Measurements from ENCODE around the gene TCF12.

Gene TCF12

DNA sequence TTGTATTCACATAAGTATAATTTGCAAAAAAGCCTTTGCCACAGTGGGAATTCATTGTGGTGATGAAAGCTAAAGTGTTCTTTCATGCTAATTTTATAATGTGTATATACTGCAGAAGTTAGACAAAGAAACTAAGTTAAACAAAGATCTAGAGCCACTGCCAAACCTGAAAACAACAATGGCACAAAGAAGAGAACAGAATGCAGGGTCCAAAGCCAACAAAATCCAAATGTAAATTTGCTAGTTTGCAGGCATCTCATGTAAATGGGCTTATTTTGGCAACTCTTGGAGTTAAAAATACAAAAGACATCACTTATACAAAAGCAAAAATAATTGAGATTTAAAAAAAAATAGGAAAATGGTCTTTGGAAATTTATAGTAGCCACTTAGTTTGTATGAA lies 123.0 kb downstream of the TCF12 start:
- TF ChIP-seq, protein P1, sequence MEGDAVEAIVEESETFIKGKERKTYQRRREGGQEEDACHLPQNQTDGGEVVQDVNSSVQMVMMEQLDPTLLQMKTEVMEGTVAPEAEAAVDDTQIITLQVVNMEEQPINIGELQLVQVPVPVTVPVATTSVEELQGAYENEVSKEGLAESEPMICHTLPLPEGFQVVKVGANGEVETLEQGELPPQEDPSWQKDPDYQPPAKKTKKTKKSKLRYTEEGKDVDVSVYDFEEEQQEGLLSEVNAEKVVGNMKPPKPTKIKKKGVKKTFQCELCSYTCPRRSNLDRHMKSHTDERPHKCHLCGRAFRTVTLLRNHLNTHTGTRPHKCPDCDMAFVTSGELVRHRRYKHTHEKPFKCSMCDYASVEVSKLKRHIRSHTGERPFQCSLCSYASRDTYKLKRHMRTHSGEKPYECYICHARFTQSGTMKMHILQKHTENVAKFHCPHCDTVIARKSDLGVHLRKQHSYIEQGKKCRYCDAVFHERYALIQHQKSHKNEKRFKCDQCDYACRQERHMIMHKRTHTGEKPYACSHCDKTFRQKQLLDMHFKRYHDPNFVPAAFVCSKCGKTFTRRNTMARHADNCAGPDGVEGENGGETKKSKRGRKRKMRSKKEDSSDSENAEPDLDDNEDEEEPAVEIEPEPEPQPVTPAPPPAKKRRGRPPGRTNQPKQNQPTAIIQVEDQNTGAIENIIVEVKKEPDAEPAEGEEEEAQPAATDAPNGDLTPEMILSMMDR (conservative IDR thresholded peaks at IDR 0.05; ENCODE audit: control insufficient read depth, insufficient read depth, low read depth, low read length) = no peak
- DNase-seq (ENCODE audit: low read depth) = no peak
- H3K4me3 ChIP-seq (ENCODE audit: control insufficient read depth, low read depth, low read length) = no peak overlapping the region

DNA sequence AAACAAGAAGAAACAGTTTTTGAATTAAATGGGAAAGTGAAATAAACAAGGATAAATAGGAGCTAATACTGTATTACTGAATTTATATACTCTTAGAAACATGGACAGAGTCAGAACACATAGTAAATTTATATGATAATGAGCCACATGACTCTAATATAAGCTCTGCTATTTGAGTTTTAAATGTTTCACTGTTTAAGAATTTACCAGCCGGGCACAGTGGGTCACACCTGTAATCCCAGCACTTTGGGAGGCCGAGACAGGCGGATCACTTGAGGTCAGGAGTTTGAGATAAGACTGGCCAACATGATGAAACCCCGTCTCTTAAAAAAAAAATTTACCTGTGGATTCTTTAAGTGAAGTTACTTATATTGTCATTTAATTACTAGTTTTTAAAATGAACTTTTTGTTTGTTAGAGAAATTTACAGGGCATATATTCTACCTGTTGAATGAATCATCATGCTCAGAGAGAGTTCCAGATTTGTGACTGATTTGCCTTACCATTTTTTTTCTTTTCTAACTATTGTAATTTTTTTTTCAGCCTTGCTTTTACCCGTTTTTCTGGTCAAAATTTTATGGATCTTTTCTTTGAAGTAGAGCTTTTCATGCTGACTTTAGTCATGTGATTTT lies 125.7 kb downstream of the TCF12 start:
- DNase-seq (ENCODE audit: low read depth) = no peak
- H3K4me3 ChIP-seq (ENCODE audit: control insufficient read depth, low read depth, low read length) = no peak overlapping the region
- TF ChIP-seq, protein P1 (conservative IDR thresholded peaks at IDR 0.05; ENCODE audit: control insufficient read depth, insufficient read depth, low read depth, low read length) = no peak

DNA sequence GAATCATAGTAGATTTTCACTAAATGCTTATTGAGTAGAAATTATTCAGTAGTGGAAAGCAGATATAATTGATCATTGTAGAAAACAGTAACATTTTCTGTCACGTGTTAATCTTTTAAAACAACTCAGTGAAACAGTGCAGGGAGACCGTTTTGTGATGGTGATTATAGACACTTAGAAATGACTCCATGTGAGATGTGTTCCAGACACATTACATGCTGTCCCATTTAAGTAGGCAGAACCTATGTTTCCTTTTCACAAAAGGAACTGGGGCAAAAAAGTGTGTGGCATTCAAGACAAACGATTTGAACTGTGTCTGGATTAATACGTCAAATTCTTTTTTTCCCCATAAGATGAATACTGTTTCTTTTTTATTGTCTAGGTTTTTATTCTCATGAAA lies 126.5 kb downstream of the TCF12 start:
- no peak overlapping the region for H3K4me3 ChIP-seq (ENCODE audit: control insufficient read depth, low read depth, low read length)
- TF ChIP-seq, protein P1 (conservative IDR thresholded peaks at IDR 0.05; ENCODE audit: control insufficient read depth, insufficient read depth, low read depth, low read length) = no peak
- DNase-seq (ENCODE audit: low read depth) = no peak

DNA sequence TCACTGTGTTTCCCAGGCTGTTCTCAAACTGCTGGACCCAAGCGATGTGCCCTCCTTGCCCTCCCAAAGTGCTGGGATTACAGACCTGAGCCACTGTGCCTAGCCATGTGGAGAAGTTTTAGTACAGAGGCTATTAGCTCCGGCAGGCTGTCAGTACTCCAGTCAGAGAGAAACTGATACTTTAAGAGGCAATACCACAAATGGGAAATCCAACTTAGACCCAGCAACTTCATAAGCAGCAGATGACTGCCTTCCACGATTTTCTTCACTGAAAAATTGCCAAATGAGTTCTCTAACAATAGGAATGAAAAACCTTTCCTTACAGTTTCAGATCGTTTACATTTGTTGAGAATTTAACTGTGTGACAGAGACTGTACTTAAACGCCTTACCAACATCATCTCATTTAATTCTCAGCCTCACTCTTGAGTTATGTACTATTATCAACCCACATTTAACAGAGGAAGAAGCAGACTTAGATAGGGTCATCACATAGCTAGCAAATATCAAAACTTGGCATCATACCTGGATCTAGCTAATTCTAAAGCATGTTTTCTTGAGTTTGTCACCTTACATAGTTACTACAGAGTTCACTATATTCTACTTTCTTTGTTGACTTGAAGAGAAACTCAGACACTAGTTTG lies 127.4 kb downstream of the TCF12 start:
- DNase-seq (ENCODE audit: low read depth) = no peak
- TF ChIP-seq, protein P1 (conservative IDR thresholded peaks at IDR 0.05; ENCODE audit: control insufficient read depth, insufficient read depth, low read depth, low read length) = no peak
- H3K4me3 ChIP-seq (ENCODE audit: control insufficient read depth, low read depth, low read length) = no peak overlapping the region

DNA sequence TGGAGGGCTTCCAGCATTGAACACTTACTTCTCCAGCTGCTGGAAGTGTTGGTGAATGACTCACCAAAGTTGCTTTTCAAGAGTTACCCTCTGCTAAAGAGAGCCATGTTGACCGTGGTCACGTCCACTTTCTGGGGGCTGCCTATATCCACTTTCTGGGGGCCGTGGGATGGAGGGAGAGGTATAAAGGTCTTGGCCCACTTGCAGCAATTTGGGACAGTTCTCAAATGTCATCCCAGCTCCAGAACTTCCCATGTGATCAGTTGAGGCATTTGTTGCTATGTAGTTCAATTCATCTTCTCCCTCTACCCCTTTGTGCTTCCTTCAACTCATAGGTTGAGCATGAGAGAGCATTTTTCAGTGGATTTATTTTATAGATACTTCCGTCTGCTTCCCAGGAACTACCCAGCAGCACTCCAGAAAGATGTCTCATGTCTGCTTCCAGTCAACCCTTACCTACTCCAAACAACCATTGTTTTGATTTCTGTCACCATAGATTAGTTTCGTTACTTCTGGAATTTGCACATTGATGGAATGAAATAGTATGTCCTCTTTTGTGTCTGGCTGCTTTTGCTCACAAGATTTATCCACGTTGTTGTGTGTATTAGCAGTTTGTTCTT lies 130.6 kb downstream of the TCF12 start:
- no peak for DNase-seq (ENCODE audit: low read depth)
- no peak overlapping the region for H3K4me3 ChIP-seq (ENCODE audit: control insufficient read depth, low read depth, low read length)
- TF ChIP-seq, protein P1 (conservative IDR thresholded peaks at IDR 0.05; ENCODE audit: control insufficient read depth, insufficient read depth, low read depth, low read length) = no peak

DNA sequence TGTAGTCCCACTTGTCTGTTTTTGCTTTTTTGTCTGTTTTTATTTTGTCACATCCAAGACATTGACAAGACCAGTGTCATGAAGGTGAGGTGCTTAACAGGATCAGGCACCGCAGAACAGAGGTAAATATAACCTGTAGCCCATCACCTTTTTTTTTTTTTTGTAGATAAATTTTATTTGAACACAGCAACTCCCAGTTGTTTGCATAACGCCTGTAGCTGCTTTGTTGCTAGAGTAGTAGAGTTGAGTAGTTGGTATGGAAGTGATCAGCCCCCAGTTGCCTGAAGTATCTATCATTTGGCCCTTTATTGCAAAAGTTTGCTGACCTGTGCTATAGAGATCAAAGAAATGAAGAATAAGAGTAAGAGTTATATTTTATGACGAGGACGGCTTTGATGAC lies 135.0 kb downstream of the TCF12 start:
- no peak overlapping the region for H3K4me3 ChIP-seq (ENCODE audit: control insufficient read depth, low read depth, low read length)
- TF ChIP-seq, protein P1 (conservative IDR thresholded peaks at IDR 0.05; ENCODE audit: control insufficient read depth, insufficient read depth, low read depth, low read length) = no peak
- DNase-seq (ENCODE audit: low read depth) = no peak

Measured in fibroblast of mammary gland (primary cell).